HCT116 (cell line): ENCODE results near the gene LINGO1. TPM values are rescaled to one million over a fixed set of nuclear protein-coding genes. Genes with fewer than 3 reads are reported as not detected.

ENCODE experiments used
- ATAC-seq: fragments of 200-7000 bp; cut with Tn5 transposase; 2 replicates; pipeline ENCODE4 v1.9.1; 2020; ENCODE audit warnings: mild to moderate bottlenecking, moderate library complexity
- BruUV-seq: library from RNA; stranded (reverse); fragments of 400-500 nt; replicated peaks from 2 replicates; lab custom pipeline; 2021; lab: Mats Ljungman, UMichigan
- CTCF ChIA-PET: fragments of 300-600 bp; sonication (Branson Sonifier 250); formaldehyde crosslinking; loops from one replicate; lab custom pipeline; 2021; ENCODE audit warnings: antibody characterized with exemption; lab: Charles Lee
- POLR2A ChIA-PET: fragments of 300-600, 350-600 bp; sonication (Branson Sonifier 250); formaldehyde crosslinking; loops from one replicate; lab custom pipeline; 2021; ENCODE audit warnings: antibody characterized with exemption; lab: Charles Lee
- RAD21 ChIA-PET, 2 experiments: fragments of 300-600 bp; sonication (Branson Sonifier 250); formaldehyde crosslinking; loops; one replicate each; lab custom pipeline; 2023; ENCODE audit warnings: low total read pairs in 2 of 2; ENCODE audit not compliant: uncharacterized antibody in 2 of 2, unreplicated experiment in 2 of 2, low non-redundant PET in 1 of 2; lab: Charles Lee
- DNase-seq: peaks from one replicate; pipeline ENCODE4 v3.0.0-alpha.2; 2010; ENCODE audit warnings: low read depth, low spot score
- H2AFZ ChIP-seq: fragments of 200-600 bp; shearing (Covaris generic), sonication (generic); 2 replicates; pipeline ENCODE4 v1.6.1; 2017; ENCODE audit warnings: low read depth, mixed run types, mixed read lengths, antibody characterized with exemption, low read length; ENCODE audit not compliant: poor library complexity, severe bottlenecking
- H3K27ac ChIP-seq: 2 replicates; pipeline ENCODE4 v1.5.1; 2012; ENCODE audit warnings: low read depth, low read length
- H3K27me3 ChIP-seq: fragments of 200-600 bp; sonication (generic); 2 replicates; pipeline ENCODE4 v1.6.1; 2016; ENCODE audit warnings: mixed run types, low read length, mixed read lengths; ENCODE audit not compliant: insufficient read depth
- H3K36me3 ChIP-seq, 2 experiments: fragments of 200-500 bp in 1 of 2; fragments of 200-600 bp in 1 of 2; sonication (Bioruptor generic) in 1 of 2; sonication (generic) in 1 of 2; 2 replicates each; pipeline versions ENCODE4 v1.5.1 to v1.6.1; 2014 to 2016; ENCODE audit warnings: low read length in 2 of 2, inconsistent platforms in 1 of 2, mixed read lengths in 1 of 2, mixed run types in 1 of 2; ENCODE audit not compliant: insufficient read depth in 2 of 2, control insufficient read depth in 1 of 2
- H3K4me1 ChIP-seq, 2 experiments: fragments of 200-600 bp in 1 of 2; sonication (generic) in 1 of 2; 2 replicates each; pipeline versions ENCODE4 v1.5.1 to v1.6.1; 2012 to 2017; ENCODE audit warnings: low read length in 2 of 2, inconsistent platforms in 1 of 2, mild to moderate bottlenecking in 1 of 2, mixed read lengths in 1 of 2, mixed run types in 1 of 2, moderate library complexity in 1 of 2; ENCODE audit not compliant: insufficient read depth in 2 of 2, control insufficient read depth in 1 of 2
- H3K4me2 ChIP-seq: fragments of 200-600 bp; sonication (generic); 2 replicates; pipeline ENCODE4 v1.6.1; 2017; ENCODE audit warnings: mixed run types, low read length, mixed read lengths
- H3K4me3 ChIP-seq, 2 experiments: fragments of 200-600 bp in 1 of 2; sonication (generic) in 1 of 2; replicated peaks in 1 of 2; 2 replicates each; pipeline ENCODE4 v1.5.1; 2011 to 2016; ENCODE audit warnings: low read length in 2 of 2, control low read depth in 1 of 2, low read depth in 1 of 2, mild to moderate bottlenecking in 1 of 2, mixed read lengths in 1 of 2, mixed run types in 1 of 2
- H3K79me2 ChIP-seq: fragments of 200-600 bp; sonication (generic); 2 replicates; pipeline ENCODE4 v1.6.1; 2017; ENCODE audit warnings: mild to moderate bottlenecking, mixed run types, low read length, moderate library complexity, mixed read lengths; ENCODE audit not compliant: insufficient read depth
- H3K9ac ChIP-seq: fragments of 200-600 bp; sonication (generic); 2 replicates; pipeline ENCODE4 v1.6.1; 2016; ENCODE audit warnings: low read length, mixed read lengths
- H3K9me2 ChIP-seq: fragments of 200-600 bp; sonication (generic), shearing (Covaris generic); 2 replicates; pipeline ENCODE4 v1.6.1; 2017; ENCODE audit warnings: mixed run types, mild to moderate bottlenecking, moderate library complexity; ENCODE audit not compliant: insufficient read depth
- H3K9me3 ChIP-seq, 2 experiments: fragments of 200-500 bp in 1 of 2; fragments of 200-600 bp in 1 of 2; sonication (Bioruptor generic) in 1 of 2; sonication (generic) in 1 of 2; 2 replicates each; pipeline ENCODE4 v1.6.1; 2014 to 2017; ENCODE audit warnings: low read length in 2 of 2, mixed read lengths in 2 of 2, inconsistent platforms in 1 of 2, low read depth in 1 of 2, mild to moderate bottlenecking in 1 of 2, mixed run types in 1 of 2, moderate library complexity in 1 of 2; ENCODE audit not compliant: control insufficient read depth in 1 of 2, insufficient read depth in 1 of 2
- H4K20me1 ChIP-seq: fragments of 200-600 bp; sonication (generic), shearing (Covaris generic); 2 replicates; pipeline ENCODE4 v1.6.1; 2017; ENCODE audit warnings: mixed run types, mild to moderate bottlenecking, moderate library complexity; ENCODE audit not compliant: insufficient read depth
- CBX3 ChIP-seq: IDR thresholded peaks from 2 replicates; pipeline ENCODE4 v1.6.1; 2012; ENCODE audit warnings: low read depth
- CEBPB ChIP-seq: IDR thresholded peaks from 2 replicates; pipeline ENCODE4 v1.6.1; 2012; ENCODE audit warnings: low read depth
- EGR1 ChIP-seq: IDR thresholded peaks from 2 replicates; pipeline ENCODE4 v1.6.1; 2012; ENCODE audit warnings: low read depth
- ELF1 ChIP-seq: IDR thresholded peaks from 2 replicates; pipeline ENCODE4 v1.6.1; 2012; ENCODE audit warnings: low read depth, borderline replicate concordance
- EZH2 ChIP-seq: fragments of 200-600 bp; sonication (generic); IDR thresholded peaks from 2 replicates; pipeline ENCODE4 v1.6.1; 2017; ENCODE audit warnings: antibody characterized with exemption, mixed run types
- FOSL1 ChIP-seq: IDR thresholded peaks from 2 replicates; pipeline ENCODE4 v1.6.1; 2012; ENCODE audit warnings: low read depth
- POLR2A ChIP-seq: IDR thresholded peaks from 2 replicates; pipeline ENCODE4 v1.7.0; 2011; ENCODE audit warnings: borderline replicate concordance; ENCODE audit not compliant: insufficient read depth, insufficient read length; ENCODE audit errors: extremely low read depth
- POLR2AphosphoS5 ChIP-seq: IDR thresholded peaks from 2 replicates; pipeline ENCODE4 v1.6.1; 2011; ENCODE audit warnings: mild to moderate bottlenecking, low read depth, low read length, moderate library complexity
- RAD21 ChIP-seq: IDR thresholded peaks from 2 replicates; pipeline ENCODE4 v1.6.1; 2012; ENCODE audit warnings: low read depth, mild to moderate bottlenecking
- REST ChIP-seq: IDR thresholded peaks from 2 replicates; pipeline ENCODE4 v1.6.1; 2012; ENCODE audit warnings: low read depth
- SIN3A ChIP-seq: IDR thresholded peaks from 2 replicates; pipeline ENCODE4 v1.6.1; 2012; ENCODE audit warnings: low read depth
- SP1 ChIP-seq: IDR thresholded peaks from 2 replicates; pipeline ENCODE4 v1.6.1; 2012; ENCODE audit warnings: low read depth
- SRF ChIP-seq: IDR thresholded peaks from 2 replicates; pipeline ENCODE4 v1.6.1; 2012; ENCODE audit warnings: low read depth
- YY1 ChIP-seq: IDR thresholded peaks from 2 replicates; pipeline ENCODE4 v1.6.1; 2011; ENCODE audit warnings: low read length, low read depth, moderate library complexity, mild to moderate bottlenecking; ENCODE audit not compliant: insufficient replicate concordance; ENCODE audit errors: extremely low read depth
- ZNF274 ChIP-seq: fragments of 200-500 bp; sonication (Bioruptor generic); IDR thresholded peaks from 2 replicates; pipeline ENCODE4 v1.6.1; 2014; ENCODE audit warnings: mild to moderate bottlenecking, low read depth, low read length, inconsistent platforms
- intact Hi-C: fragments of 100-400 bp; cut with micrococcal nuclease; formaldehyde crosslinking; loops from 2 replicates; pipeline ENCODE4 v1.10.0; 2022
- total RNA-seq: library from RNA; stranded (reverse); gene quantifications from one replicate; pipeline ENCODE4 v1.2.1, GENCODE V29; 2021; ENCODE audit not compliant: unreplicated experiment
- TF ChIP-seq, protein P1 (sequence below): IDR thresholded peaks from 2 replicates; pipeline ENCODE4 v1.6.1; 2012
- TF ChIP-seq, protein P2 (sequence below): IDR thresholded peaks from 2 replicates; pipeline ENCODE4 v1.6.1; 2012

LINGO1 gene
- total RNA-seq, 1 experiment from 2014 or later = 15.6 TPM

GRCh38 chr15:77620960-77621647, 11.6 kb downstream of the LINGO1 start:
- no peak for DNase-seq
- RAD21 ChIA-PET = no interaction called here
- Histone ChIP-seq H3K27ac (no peak overlapping the region), H3K36me3 (no peaks in the 10 kb centered on the region), H3K4me3 (no peak overlapping the region), H3K9me3 (no peaks in the 10 kb centered on the region), H3K27me3 (no peaks in the 10 kb centered on the region), H3K9me2 (no peaks in the 10 kb centered on the region)
- POLR2A ChIA-PET = no interaction called here
- BruUV-seq = no TSS peak
- ATAC-seq = no peak
- TF ChIP-seq EZH2 = no peak
- TF ChIP-seq REST = no peak
- no peak for TF ChIP-seq CEBPB
- TF ChIP-seq ZNF274 = no peak
- TF ChIP-seq POLR2A = no peak
- TF ChIP-seq RAD21 = no peak
- no peak for TF ChIP-seq EGR1
- TF ChIP-seq YY1 = no peak
- TF ChIP-seq CBX3 = no peak
- no peak for TF ChIP-seq SP1
- no peak for TF ChIP-seq ELF1
- TF ChIP-seq, protein P1, sequence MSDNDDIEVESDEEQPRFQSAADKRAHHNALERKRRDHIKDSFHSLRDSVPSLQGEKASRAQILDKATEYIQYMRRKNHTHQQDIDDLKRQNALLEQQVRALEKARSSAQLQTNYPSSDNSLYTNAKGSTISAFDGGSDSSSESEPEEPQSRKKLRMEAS = no peak
- TF ChIP-seq FOSL1 = no peak
- no peak for TF ChIP-seq SIN3A
- no peak for TF ChIP-seq POLR2AphosphoS5
- TF ChIP-seq, protein P2, sequence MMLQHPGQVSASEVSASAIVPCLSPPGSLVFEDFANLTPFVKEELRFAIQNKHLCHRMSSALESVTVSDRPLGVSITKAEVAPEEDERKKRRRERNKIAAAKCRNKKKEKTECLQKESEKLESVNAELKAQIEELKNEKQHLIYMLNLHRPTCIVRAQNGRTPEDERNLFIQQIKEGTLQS = no peak
- TF ChIP-seq SRF = no peak
- TF ChIP-seq, all 23 proteins: peak for 0
- Histone ChIP-seq H4K20me1 (no peaks in the 10 kb centered on the region), H3K79me2 (no peaks in the 10 kb centered on the region), H3K4me2 (no peak overlapping the region), H3K9ac (no peak overlapping the region), H3K4me1 (no peaks in the 10 kb centered on the region), H2AFZ (no peak overlapping the region)
- intact Hi-C loops = no loop called here
- CTCF ChIA-PET = no interaction called here
